ENCODE measurements around the gene RAX2. TPM values are rescaled to one million over a fixed set of nuclear protein-coding genes. Genes with fewer than 3 reads are reported as not detected.

RAX2 gene
- total RNA-seq, 1 experiment from 2014 or later: not detected

- no TSS peak for BruUV-seq (replicated peaks)
- no peak overlapping the region for H3K9ac ChIP-seq (ENCODE audit: low read length)
- H3K27ac ChIP-seq (ENCODE audit: low read depth, low read length): no peak overlapping the region
- no peaks in the 10 kb centered on the region for H3K9me3 ChIP-seq (ENCODE audit: control insufficient read depth in 1 of 2, insufficient read depth in 1 of 2, low read depth in 1 of 2, low read length in 2 of 2)
- intact Hi-C loops (cut with micrococcal nuclease): no loop called here
- H3K4me3 ChIP-seq (replicated peaks in 1 of 2; ENCODE audit: low read depth in 1 of 2, low read length in 2 of 2): no peak overlapping the region
- TF ChIP-seq FOSL1 (IDR thresholded peaks at IDR 0.05; ENCODE audit: low read depth) (no peak), ZFX (IDR thresholded peaks at IDR 0.05) (no peak), SIN3A (IDR thresholded peaks at IDR 0.05; ENCODE audit: low read depth) (no peak), REST (IDR thresholded peaks at IDR 0.05; ENCODE audit: low read depth) (no peak), POLR2AphosphoS5 (IDR thresholded peaks at IDR 0.05; ENCODE audit: low read depth, low read length) (no peak), SP1 (IDR thresholded peaks at IDR 0.05; ENCODE audit: low read depth) (no peak), CTCF (IDR thresholded peaks at IDR 0.05 in 2 of 3, conservative IDR thresholded peaks at IDR 0.05 in 1 of 3; ENCODE audit: borderline replicate concordance in 1 of 3, insufficient read depth in 1 of 3, low read depth in 2 of 3, low read length in 2 of 3) (no peak), ZBTB33 (IDR thresholded peaks at IDR 0.05; ENCODE audit: extremely low read depth, insufficient replicate concordance, low read length) (no peak)
- no peak overlapping the region for H2AFZ ChIP-seq (ENCODE audit: low read depth, low read length, poor library complexity, severe bottlenecking)
- no peaks in the 10 kb centered on the region for H3K27me3 ChIP-seq (ENCODE audit: insufficient read depth, low read length)
- peaks cover 0 to 3% of the 10 kb centered on the region in 2 experiments; a peak in 1 of 4 replicates for H3K36me3 ChIP-seq (ENCODE audit: control insufficient read depth in 1 of 2, insufficient read depth in 2 of 2, low read length in 2 of 2)
- no peaks in the 10 kb centered on the region for H3K79me2 ChIP-seq (ENCODE audit: insufficient read depth, low read length)
- no peak for ATAC-seq
- DNase-seq (ENCODE audit: low read depth, low spot score): no peak
- no peak overlapping the region for H3K4me2 ChIP-seq (ENCODE audit: low read length)
- H3K9me2 ChIP-seq (ENCODE audit: insufficient read depth): no peaks in the 10 kb centered on the region
- ChIA-PET RAD21 (ENCODE audit: low non-redundant PET in 1 of 2, low total read pairs in 2 of 2, uncharacterized antibody in 2 of 2, unreplicated experiment in 2 of 2) (no interaction called here), POLR2A (no interaction called here), CTCF (no interaction called here)
- H4K20me1 ChIP-seq (ENCODE audit: insufficient read depth): no peaks in the 10 kb centered on the region
- H3K4me1 ChIP-seq (ENCODE audit: control insufficient read depth in 1 of 2, insufficient read depth in 2 of 2, low read length in 2 of 2): no peaks in the 10 kb centered on the region
Observed at GRCh38 chr19:3740431-3740830, 31.6 kb downstream of the RAX2 start.

All from HCT116 (cell line).